ENCODE data around the gene CAPZA2. TPM values are rescaled to one million over a fixed set of nuclear protein-coding genes. Genes with fewer than 3 reads are reported as not detected.

The CAPZA2 gene
- total RNA-seq, 2 experiments from 2014 or later = 93.6 to 96.5 TPM

DNA sequence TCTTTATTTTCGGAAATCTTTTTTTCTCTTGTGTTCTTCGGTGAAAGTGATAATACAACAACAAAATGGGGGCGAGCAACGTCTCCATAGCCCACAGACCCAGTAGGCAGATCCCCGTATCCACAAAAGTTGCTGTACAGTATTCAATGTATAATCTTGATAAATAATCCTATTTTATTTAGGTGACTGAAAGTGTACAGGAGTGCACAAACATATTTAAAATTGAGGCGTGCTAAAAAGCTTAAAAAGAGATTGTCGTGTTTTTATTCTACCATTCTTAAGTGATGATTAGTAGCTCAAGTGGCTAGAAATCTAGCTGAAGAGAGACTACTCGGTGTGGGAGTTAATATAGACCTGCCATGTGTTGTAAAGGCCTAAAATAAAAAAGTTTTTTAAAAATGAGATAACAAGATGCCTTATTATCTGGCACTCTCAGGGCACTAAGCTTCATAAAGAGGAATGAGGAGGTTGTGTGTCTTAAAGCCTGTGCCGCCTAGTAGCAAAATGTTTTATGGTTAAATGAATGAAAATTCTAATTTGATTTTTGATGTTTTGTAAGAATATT, 1.6 kb downstream of the CAPZA2 start:
- peaks cover 23% of the 10 kb centered on the region for H3K4me1 ChIP-seq (ENCODE audit: insufficient read depth, low read length)
- ATAC-seq (ENCODE audit: poor library complexity) (no peak), DNase-seq (no peak)
- no peaks in the 10 kb centered on the region for H3K36me3 ChIP-seq (ENCODE audit: insufficient read depth, low read length)
- TF ChIP-seq, protein P1, sequence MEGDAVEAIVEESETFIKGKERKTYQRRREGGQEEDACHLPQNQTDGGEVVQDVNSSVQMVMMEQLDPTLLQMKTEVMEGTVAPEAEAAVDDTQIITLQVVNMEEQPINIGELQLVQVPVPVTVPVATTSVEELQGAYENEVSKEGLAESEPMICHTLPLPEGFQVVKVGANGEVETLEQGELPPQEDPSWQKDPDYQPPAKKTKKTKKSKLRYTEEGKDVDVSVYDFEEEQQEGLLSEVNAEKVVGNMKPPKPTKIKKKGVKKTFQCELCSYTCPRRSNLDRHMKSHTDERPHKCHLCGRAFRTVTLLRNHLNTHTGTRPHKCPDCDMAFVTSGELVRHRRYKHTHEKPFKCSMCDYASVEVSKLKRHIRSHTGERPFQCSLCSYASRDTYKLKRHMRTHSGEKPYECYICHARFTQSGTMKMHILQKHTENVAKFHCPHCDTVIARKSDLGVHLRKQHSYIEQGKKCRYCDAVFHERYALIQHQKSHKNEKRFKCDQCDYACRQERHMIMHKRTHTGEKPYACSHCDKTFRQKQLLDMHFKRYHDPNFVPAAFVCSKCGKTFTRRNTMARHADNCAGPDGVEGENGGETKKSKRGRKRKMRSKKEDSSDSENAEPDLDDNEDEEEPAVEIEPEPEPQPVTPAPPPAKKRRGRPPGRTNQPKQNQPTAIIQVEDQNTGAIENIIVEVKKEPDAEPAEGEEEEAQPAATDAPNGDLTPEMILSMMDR (IDR thresholded peaks at IDR 0.05) = no peak
- intact Hi-C loops (cut with DNase I, micrococcal nuclease) = loop anchor here (5.0 to 10.0 kb wide), 4 partner anchors 51 to 1949 kb away; partner anchors contain the start of gene ST7 (in 1 of the 2)
- H3K27me3 Mint-ChIP-seq = peaks cover 5% of the 10 kb centered on the region
- no peak overlapping the region for H3K27ac ChIP-seq (ENCODE audit: low read depth in 1 of 2, low read length in 2 of 2)
- ChIA-PET POLR2A (interaction anchor here (1.6 to 2.0 kb wide), 3 partner anchors 10 to 90 kb away, joined by 4 to 7 read pairs (median 5); partner anchors contain the start of gene ST7), CTCF (interaction anchor here (1.5 kb wide), 1 partner anchor 264 kb away, joined by 3 read pairs; no protein-coding TSS in a partner anchor)
- peak overlapping the region; percentile 99 for H3K4me3 Mint-ChIP-seq
- H3K9me3 ChIP-seq (ENCODE audit: control insufficient read depth in 1 of 2, insufficient read depth in 1 of 2, low read length in 2 of 2) = no peaks in the 10 kb centered on the region
- H3K9me3 Mint-ChIP-seq = no peaks in the 10 kb centered on the region
- H3K36me3 Mint-ChIP-seq (ENCODE audit: low read depth) = peaks cover 15% of the 10 kb centered on the region
- H3K4me3 ChIP-seq (ENCODE audit: low read length) = peak overlapping the region; percentile 79
- peak overlapping the region; percentile 94 for H3K27ac Mint-ChIP-seq
- H3K4me1 Mint-ChIP-seq (ENCODE audit: low read depth) = peaks cover 57% of the 10 kb centered on the region
- no peaks in the 10 kb centered on the region for H3K27me3 ChIP-seq (ENCODE audit: control insufficient read depth in 1 of 2, insufficient read depth in 2 of 2, low read length in 2 of 2)

DNA sequence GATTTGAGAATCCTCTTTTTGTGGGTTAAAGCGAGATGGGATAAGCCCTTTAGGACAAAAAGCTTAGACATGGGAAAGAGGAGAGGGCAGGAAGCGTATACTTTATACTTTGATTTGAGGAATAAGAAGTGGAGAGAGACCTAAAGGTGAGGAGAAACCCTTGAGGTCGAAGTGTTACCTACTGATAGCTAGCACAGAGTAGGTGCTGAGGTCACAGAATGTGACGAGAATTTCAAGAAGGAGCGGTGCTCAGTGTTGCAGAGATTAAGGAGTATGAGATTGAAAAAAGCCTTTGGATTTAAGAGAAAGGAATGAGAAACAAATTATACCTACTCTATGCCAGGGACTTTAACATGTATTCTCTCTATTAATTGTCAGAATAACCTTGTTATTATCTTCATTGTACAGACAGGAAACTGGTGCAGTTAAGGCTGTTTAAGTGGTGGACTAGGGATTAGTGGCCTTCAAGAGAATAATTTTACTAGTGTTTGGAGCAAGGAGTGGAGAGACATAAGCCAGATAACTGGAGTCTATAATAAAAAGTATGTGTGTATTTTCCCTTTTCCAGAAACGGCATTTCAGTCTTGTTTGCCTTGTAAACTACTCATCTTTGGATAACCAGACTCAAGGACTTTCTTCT, 8.8 kb downstream of the CAPZA2 start:
- H3K4me1 ChIP-seq (ENCODE audit: insufficient read depth, low read length) = peaks cover 15% of the 10 kb centered on the region
- POLR2A ChIA-PET = no interaction called here
- H3K27me3 Mint-ChIP-seq = no peaks in the 10 kb centered on the region
- ATAC-seq (ENCODE audit: poor library complexity) (no peak), DNase-seq (no peak)
- no peak overlapping the region for H3K4me3 ChIP-seq (ENCODE audit: low read length)
- H3K9me3 ChIP-seq (ENCODE audit: control insufficient read depth in 1 of 2, insufficient read depth in 1 of 2, low read length in 2 of 2) = no peaks in the 10 kb centered on the region
- H3K27me3 ChIP-seq (ENCODE audit: control insufficient read depth in 1 of 2, insufficient read depth in 2 of 2, low read length in 2 of 2) = no peaks in the 10 kb centered on the region
- H3K4me3 Mint-ChIP-seq = no peak overlapping the region
- H3K27ac Mint-ChIP-seq = peak overlapping the region; percentile 40
- H3K36me3 ChIP-seq (ENCODE audit: insufficient read depth, low read length) = peaks cover 7% of the 10 kb centered on the region
- CTCF ChIA-PET = interaction anchor here (0.5 to 1.5 kb wide), 3 partner anchors 10 to 23 kb away, joined by 3 read pairs; no protein-coding TSS in a partner anchor
- H3K27ac ChIP-seq (ENCODE audit: low read depth in 1 of 2, low read length in 2 of 2) = no peak overlapping the region
- TF ChIP-seq, protein P1 (IDR thresholded peaks at IDR 0.05) = no peak
- peaks cover 81% of the 10 kb centered on the region for H3K4me1 Mint-ChIP-seq (ENCODE audit: low read depth)
- peaks cover 22% of the 10 kb centered on the region for H3K36me3 Mint-ChIP-seq (ENCODE audit: low read depth)
- intact Hi-C loops (cut with DNase I, micrococcal nuclease) = loop anchor here in 1 of 2 experiments (5.0 kb wide), 1 partner anchor 1311 kb away; the partner anchor contains the start of gene LSM8
- no peaks in the 10 kb centered on the region for H3K9me3 Mint-ChIP-seq

DNA sequence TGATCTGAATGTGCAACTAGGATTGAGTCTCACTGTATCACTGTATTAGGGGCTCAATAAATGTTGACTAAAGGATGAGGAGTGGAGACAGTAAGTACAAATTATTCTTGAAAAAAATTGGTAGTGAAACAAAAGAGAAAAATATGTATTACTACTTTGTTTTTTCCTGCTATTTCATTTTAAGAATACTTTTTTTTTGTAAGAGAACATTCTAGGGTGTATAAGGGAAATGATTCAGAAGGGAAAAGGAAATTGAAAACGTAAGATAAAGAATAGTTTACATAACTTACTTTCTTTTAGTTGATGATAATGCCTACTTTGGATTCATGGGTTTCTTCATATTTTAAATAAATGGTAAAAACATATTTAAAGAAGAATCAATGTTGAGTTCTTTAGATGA, 9.6 kb downstream of the CAPZA2 start:
- no peak overlapping the region for H3K4me3 ChIP-seq (ENCODE audit: low read length)

More for the DNA sequence above, 9.6 kb downstream of the CAPZA2 start:
- intact Hi-C loops (cut with DNase I, micrococcal nuclease) = loop anchor here in 1 of 2 experiments (5.0 kb wide), 1 partner anchor 1310 kb away; the partner anchor contains the start of gene LSM8
- no peak overlapping the region for H3K4me3 Mint-ChIP-seq
- H3K27ac Mint-ChIP-seq = peak overlapping the region; percentile 40
- CTCF ChIA-PET = no interaction called here
- Histone ChIP-seq H3K27me3 (ENCODE audit: control insufficient read depth in 1 of 2, insufficient read depth in 2 of 2, low read length in 2 of 2) (no peaks in the 10 kb centered on the region), H3K9me3 (ENCODE audit: control insufficient read depth in 1 of 2, insufficient read depth in 1 of 2, low read length in 2 of 2) (no peaks in the 10 kb centered on the region), H3K36me3 (ENCODE audit: insufficient read depth, low read length) (peaks cover 7% of the 10 kb centered on the region), H3K4me1 (ENCODE audit: insufficient read depth, low read length) (peaks cover 15% of the 10 kb centered on the region), H3K27ac (ENCODE audit: low read depth in 1 of 2, low read length in 2 of 2) (no peak overlapping the region)
- peaks cover 22% of the 10 kb centered on the region for H3K36me3 Mint-ChIP-seq (ENCODE audit: low read depth)
- POLR2A ChIA-PET = no interaction called here
- TF ChIP-seq, protein P1 (IDR thresholded peaks at IDR 0.05) = no peak
- H3K4me1 Mint-ChIP-seq (ENCODE audit: low read depth) = peaks cover 74% of the 10 kb centered on the region
- no peak for DNase-seq
- ATAC-seq (ENCODE audit: poor library complexity) = no peak
- H3K27me3 Mint-ChIP-seq = no peaks in the 10 kb centered on the region
- H3K9me3 Mint-ChIP-seq = no peaks in the 10 kb centered on the region

Measured in CD4-positive, alpha-beta T cell (primary cell).